DND-41 (cell line): ENCODE measurements around the gene SIX1.

Source experiments
- ATAC-seq: fragments of 200-7000 bp; cut with Tn5 transposase; 3 replicates; pipeline ENCODE4 v1.9.1; 2021; ENCODE audit warnings: low read depth; ENCODE audit not compliant: insufficient read depth
- DNase-seq: peaks from one replicate; pipeline ENCODE4 v3.0.0-alpha.2; 2020
- H2AFZ ChIP-seq: 2 replicates; pipeline ENCODE4 v1.6.0; 2012; ENCODE audit warnings: low read depth, low read length
- H3K27ac ChIP-seq: 2 replicates; pipeline ENCODE4 v1.5.1; 2012; ENCODE audit warnings: low read length, inconsistent platforms
- H3K27me3 ChIP-seq: fragments of 200-600 bp; sonication (generic); 2 replicates; pipeline ENCODE4 v1.6.0; 2012; ENCODE audit warnings: low read length, mild to moderate bottlenecking, inconsistent platforms; ENCODE audit not compliant: insufficient read depth, poor library complexity
- H3K36me3 ChIP-seq: 2 replicates; pipeline ENCODE4 v1.5.1; 2012; ENCODE audit warnings: low read length, inconsistent platforms; ENCODE audit not compliant: insufficient read depth
- H3K4me1 ChIP-seq: 2 replicates; pipeline ENCODE4 v1.5.1; 2012; ENCODE audit warnings: mild to moderate bottlenecking, low read length; ENCODE audit not compliant: insufficient read depth
- H3K4me2 ChIP-seq: 2 replicates; pipeline ENCODE4 v1.6.0; 2012; ENCODE audit warnings: mild to moderate bottlenecking, moderate library complexity, low read length, inconsistent platforms; ENCODE audit not compliant: insufficient read depth
- H3K4me3 ChIP-seq, 2 experiments: fragments of 200-600 bp in 1 of 2; shearing (Covaris generic) in 1 of 2; 2 replicates each; pipeline ENCODE4 v1.5.1; 2012 to 2016; ENCODE audit warnings: inconsistent platforms in 2 of 2, low read length in 2 of 2, mild to moderate bottlenecking in 2 of 2, low read depth in 1 of 2, moderate library complexity in 1 of 2
- H3K79me2 ChIP-seq: 2 replicates; pipeline ENCODE4 v1.6.0; 2012; ENCODE audit warnings: low read length, inconsistent platforms; ENCODE audit not compliant: insufficient read depth
- H3K9ac ChIP-seq: 2 replicates; pipeline ENCODE4 v1.6.0; 2012; ENCODE audit warnings: low read depth, mild to moderate bottlenecking, inconsistent platforms, low read length, moderate library complexity
- H3K9me3 ChIP-seq: 2 replicates; pipeline ENCODE4 v1.5.1; 2012; ENCODE audit warnings: low read length, moderate library complexity, mild to moderate bottlenecking, inconsistent platforms; ENCODE audit not compliant: insufficient read depth, severe bottlenecking
- H4K20me1 ChIP-seq: 2 replicates; pipeline ENCODE4 v1.6.0; 2012; ENCODE audit warnings: low read length; ENCODE audit not compliant: insufficient read depth
- EZH2 ChIP-seq: IDR thresholded peaks from 3 replicates; pipeline ENCODE4 v1.6.1; 2012; ENCODE audit warnings: borderline replicate concordance, low read depth, mild to moderate bottlenecking, moderate library complexity, low read length, inconsistent platforms; ENCODE audit not compliant: severe bottlenecking
- TF ChIP-seq, protein P1 (sequence below): IDR thresholded peaks from 2 replicates; pipeline ENCODE4 v1.5.1; 2012; ENCODE audit warnings: borderline replicate concordance, low read length, moderate library complexity, mild to moderate bottlenecking; ENCODE audit not compliant: poor library complexity, severe bottlenecking; ENCODE audit errors: extremely low read depth

SIX1 gene

DNA sequence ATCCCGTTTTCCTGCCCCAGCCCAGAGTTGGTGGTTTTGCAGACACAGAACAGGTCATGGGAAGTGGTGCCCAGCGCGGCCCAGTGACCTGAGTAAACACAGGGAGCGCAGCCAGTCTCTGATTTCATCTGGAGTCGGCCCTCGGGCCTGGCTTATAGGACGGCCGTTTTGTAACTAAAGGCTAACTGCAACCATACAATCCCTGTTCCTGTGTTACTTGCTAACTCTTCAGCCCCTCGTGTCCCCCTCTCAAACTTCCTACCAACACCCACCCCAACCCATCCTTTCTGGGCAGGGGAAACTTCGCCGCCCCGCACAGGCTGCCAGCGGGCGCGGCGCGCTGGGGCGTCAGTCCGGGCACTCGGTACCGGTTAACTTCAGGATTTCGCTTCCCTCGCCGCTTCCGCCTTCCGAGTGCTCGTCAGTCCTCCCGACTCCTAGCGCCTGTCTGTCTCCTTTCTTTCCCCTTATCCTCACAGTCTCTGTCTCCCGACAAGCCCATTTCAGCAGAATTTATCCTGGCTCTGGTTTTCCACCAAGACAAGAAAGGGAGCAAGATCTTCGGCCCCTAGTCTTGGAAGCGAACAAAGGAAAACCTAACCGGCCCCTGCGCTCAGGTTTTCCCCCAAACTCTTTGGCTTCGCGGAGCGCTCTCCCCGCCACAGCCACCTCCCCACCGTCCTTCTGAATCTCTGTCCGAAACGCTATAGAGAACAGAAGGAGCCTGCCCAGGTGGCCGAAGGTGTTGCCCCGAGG, 2.0 kb downstream of the SIX1 start:
- Histone ChIP-seq H4K20me1 (no peaks in the 10 kb centered on the region), H3K36me3 (no peaks in the 10 kb centered on the region), H3K79me2 (no peaks in the 10 kb centered on the region), H3K27ac (no peak overlapping the region), H3K4me3 (no peak overlapping the region), H2AFZ (no peak overlapping the region), H3K27me3 (no peaks in the 10 kb centered on the region), H3K9ac (no peak overlapping the region), H3K4me1 (no peaks in the 10 kb centered on the region), H3K4me2 (no peak overlapping the region), H3K9me3 (no peaks in the 10 kb centered on the region)
- DNase-seq (no peak), ATAC-seq (no peak)
- TF ChIP-seq, protein P1, sequence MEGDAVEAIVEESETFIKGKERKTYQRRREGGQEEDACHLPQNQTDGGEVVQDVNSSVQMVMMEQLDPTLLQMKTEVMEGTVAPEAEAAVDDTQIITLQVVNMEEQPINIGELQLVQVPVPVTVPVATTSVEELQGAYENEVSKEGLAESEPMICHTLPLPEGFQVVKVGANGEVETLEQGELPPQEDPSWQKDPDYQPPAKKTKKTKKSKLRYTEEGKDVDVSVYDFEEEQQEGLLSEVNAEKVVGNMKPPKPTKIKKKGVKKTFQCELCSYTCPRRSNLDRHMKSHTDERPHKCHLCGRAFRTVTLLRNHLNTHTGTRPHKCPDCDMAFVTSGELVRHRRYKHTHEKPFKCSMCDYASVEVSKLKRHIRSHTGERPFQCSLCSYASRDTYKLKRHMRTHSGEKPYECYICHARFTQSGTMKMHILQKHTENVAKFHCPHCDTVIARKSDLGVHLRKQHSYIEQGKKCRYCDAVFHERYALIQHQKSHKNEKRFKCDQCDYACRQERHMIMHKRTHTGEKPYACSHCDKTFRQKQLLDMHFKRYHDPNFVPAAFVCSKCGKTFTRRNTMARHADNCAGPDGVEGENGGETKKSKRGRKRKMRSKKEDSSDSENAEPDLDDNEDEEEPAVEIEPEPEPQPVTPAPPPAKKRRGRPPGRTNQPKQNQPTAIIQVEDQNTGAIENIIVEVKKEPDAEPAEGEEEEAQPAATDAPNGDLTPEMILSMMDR, result no peak
- TF ChIP-seq EZH2, result no peak

DNA sequence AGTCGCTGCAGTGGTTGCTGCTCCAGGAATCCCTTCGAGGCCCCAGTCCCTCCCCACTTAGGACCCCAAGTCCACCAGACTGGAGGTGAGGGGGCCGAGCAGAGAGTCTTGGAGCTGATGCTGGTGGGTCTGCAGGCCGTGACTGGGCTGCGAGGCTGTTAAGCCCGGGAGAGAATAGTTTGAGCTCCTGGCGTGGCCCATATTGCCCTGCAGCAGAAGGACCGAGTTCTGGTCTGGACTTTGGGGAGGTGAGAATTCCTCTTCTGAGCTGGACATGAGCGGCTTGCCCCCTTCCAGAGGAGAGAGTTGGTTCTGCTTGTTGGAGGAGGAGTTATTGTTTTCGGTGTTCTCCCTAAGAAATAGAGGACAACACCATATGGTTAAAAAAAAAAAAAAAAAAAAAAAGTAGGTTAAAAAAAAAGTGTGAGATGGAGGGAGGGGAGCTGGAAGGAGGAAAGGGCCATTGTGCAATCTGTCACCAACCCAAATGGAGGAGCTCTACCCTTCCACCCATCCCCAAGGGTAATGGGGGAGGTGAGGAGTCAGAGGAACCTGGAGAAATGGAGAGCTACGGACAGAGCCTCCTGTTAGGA, 3.0 kb downstream of the SIX1 start:
- TF ChIP-seq EZH2, result no peak
- TF ChIP-seq, protein P1, result no peak
- Histone ChIP-seq H3K27me3 (no peaks in the 10 kb centered on the region), H2AFZ (no peak overlapping the region), H3K4me3 (no peak overlapping the region), H4K20me1 (no peaks in the 10 kb centered on the region), H3K4me2 (no peak overlapping the region), H3K79me2 (no peaks in the 10 kb centered on the region), H3K4me1 (no peaks in the 10 kb centered on the region), H3K9ac (no peak overlapping the region), H3K36me3 (no peaks in the 10 kb centered on the region), H3K27ac (no peak overlapping the region), H3K9me3 (no peaks in the 10 kb centered on the region)
- no peak for DNase-seq
- no peak for ATAC-seq

DNA sequence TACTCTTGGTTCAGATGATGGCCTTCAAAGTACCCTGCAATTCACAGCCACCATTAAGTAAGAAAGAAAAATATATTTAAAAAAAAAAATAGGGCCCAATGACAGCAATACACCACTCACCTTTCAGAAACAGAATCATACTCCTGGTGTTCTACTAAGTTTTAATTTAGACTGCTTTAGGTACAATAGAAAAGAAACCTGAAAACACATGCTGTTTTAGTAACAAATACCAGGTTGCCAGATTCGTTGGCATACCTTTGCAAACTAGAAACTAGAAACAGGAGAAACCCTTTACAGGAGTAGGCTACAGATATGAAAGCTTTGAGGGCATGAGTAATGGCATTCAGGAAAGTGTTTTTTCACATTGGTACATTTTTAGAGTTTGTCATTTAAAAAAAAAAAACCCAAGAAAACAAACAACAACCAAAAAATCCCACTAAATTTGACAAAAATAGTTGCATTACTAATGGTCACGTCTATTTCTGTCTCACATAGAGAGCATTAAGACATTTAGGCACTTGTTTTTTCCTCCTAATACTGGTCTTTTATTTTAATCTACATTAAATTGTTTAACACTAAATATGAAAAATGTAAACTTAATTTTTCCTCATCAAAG, 4.0 kb downstream of the SIX1 start:
- Histone ChIP-seq H3K79me2 (no peaks in the 10 kb centered on the region), H3K4me2 (no peak overlapping the region)
- TF ChIP-seq EZH2, result no peak
- TF ChIP-seq, protein P1, result no peak

More for the DNA sequence above, 4.0 kb downstream of the SIX1 start:
- no peak overlapping the region for H3K4me3 ChIP-seq
- H3K36me3 ChIP-seq, result no peaks in the 10 kb centered on the region
- no peaks in the 10 kb centered on the region for H3K4me1 ChIP-seq
- no peaks in the 10 kb centered on the region for H4K20me1 ChIP-seq
- no peak overlapping the region for H3K27ac ChIP-seq
- ATAC-seq (no peak), DNase-seq (no peak)
- no peaks in the 10 kb centered on the region for H3K27me3 ChIP-seq
- H2AFZ ChIP-seq, result no peak overlapping the region
- no peak overlapping the region for H3K9ac ChIP-seq
- no peaks in the 10 kb centered on the region for H3K9me3 ChIP-seq
